HG03469 (cell line): ENCODE data around the gene SH3PXD2A.

Experiments
- ATAC-seq: cut with Tn5 transposase; IDR thresholded peaks from one replicate; pipeline ENCODE4 v1.9.1; 2021; ENCODE audit warnings: mild to moderate bottlenecking, moderate library complexity, moderate number of reproducible peaks; ENCODE audit not compliant: unreplicated experiment

Gene SH3PXD2A

DNA sequence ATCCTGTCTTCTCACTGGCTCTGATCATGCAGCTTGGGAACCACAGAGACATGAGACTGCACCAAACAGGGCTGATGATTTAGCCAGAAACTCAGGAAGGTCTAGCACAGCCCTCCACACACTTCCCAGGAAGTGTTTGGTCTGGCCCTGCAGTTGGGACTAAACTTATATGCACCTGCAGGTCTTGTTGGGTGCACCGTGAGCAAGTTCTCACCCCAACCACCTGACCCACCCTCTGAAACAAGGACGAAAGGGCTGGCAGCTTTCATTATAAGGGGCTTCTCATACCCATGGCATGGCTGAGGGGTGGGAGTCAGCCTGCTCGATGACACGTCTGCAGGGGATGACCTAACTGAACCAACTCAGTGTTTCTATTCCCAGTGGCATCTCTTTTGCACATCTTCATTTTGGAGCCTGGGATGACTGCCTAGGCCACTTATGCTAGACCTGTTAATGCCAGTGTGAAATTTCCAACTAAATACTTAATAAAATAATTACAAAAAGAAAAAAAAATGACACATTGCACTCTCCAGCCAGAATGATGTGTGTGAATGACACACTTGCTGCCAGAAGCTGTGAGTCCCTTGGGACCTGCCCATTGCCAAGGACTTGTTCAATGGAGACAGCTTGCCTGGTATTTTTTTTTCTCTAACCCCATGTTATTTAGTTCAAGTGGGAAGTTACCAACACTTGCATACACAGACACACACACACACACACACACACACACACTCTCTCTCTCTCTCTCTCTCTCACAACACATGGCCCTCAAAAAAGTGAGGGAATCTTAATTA, 259.2 kb downstream of the SH3PXD2A start:
- no peak for ATAC-seq

DNA sequence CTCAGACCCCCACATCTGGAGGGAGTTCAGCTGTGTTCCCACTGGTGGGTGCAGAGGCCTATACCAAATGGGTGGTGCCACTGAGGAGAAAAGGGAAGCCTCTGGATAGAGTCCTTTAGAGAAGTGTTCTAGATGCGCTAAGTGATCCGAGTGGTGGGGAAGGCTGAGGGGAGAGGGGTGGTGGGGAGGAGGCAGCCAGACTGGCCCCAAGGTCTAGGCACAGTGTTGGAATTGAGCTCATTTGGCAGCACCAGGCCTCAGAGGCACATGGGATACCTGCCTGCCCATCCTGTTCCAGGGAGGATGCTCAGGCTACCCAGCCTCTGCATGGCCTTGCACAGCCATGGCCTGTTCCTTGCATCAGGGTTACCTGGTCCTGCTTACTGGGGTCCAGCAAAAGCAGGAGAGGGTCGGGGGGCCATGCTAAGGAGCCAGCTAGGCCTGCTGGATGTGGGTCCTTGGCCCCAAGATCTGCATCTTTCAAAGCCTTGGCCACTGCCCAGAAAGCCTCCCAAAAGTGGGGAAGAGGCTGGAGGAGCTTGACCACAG, 262.3 kb downstream of the SH3PXD2A start:
- no peak for ATAC-seq

DNA sequence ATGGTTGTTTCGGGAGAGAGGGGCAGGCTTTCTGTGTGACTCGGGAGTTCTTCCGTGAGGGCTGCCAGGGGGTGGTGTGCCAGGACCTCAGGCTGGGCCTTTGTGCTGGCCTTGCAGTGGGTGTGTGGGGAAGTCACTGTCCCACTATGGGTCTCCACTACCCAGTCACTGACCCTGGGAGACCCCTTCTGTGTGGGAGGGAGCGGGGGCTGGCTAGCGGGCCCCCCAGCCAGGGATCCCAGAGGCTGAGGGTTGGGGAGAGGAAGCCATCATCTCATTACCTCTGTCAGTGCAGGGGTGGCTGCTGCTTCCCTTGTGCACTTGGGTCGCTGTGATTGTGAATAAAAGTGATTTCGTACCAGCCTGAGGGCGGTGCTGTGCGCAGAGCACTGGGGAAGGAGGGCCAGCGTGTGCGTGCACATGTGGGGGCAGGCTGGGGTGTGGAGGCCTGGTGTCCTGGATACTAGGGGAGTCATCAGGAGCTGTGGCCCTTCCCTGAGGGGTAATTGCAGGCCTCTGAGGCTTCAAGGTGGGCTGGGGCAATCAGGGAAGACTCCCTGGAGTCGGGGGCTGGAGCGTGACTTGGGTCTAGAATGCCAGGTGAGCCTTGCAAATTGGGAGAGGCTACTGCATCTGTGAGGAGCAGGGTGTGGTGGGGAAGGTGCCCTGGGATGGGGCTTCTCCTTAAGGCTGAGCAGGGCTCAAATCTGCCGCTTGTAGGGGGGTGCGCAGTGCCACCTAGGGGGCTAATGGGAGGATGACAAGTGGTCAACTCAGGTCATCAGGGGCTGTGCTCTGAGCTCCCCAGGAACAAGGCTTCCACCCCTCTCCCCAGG, 263.0 kb downstream of the SH3PXD2A start:
- no peak for ATAC-seq

DNA sequence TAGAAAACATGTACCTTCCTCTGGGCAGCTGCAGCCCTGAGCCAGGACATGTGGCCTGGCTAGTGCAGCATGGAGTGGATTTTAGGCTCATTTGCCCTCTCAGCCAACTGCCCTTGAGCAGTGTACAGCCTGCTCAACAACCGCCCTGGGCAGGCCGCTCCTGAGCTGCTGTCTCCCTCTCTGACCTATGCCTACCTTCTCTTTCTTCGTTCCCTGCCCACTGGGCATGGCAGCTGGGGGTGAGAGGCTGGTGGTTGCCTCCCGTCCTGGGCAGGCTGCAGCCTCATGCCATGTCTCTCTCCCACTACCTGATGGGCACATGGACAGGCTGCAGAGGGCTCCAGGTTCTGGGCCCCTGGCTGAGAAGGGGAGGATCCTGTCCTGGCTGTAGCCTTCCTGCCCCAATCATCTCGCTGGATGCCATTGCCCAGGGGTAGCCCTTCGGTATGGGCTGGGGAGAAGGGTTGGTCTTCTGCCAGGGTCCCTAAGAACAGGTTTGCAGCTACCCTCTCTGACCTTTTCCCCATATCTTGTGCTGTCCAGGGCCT, 264.6 kb downstream of the SH3PXD2A start:
- ATAC-seq: no peak

DNA sequence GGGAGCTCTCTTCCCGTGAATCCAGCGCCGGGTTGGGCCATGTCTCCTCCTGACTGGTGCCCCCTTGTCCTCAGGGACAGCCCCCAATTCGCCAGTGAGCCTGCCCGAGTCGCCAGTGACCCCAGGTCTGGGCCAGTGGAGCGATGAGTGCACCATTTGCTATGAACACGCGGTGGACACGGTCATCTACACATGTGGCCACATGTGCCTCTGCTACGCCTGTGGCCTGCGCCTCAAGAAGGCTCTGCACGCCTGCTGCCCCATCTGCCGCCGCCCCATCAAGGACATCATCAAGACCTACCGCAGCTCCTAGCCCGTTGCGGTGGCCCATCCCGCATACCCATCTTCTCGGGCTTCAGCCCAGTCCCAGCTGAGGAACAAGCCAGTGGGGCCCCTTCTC, 265.3 kb downstream of the SH3PXD2A start:
- no peak for ATAC-seq

DNA sequence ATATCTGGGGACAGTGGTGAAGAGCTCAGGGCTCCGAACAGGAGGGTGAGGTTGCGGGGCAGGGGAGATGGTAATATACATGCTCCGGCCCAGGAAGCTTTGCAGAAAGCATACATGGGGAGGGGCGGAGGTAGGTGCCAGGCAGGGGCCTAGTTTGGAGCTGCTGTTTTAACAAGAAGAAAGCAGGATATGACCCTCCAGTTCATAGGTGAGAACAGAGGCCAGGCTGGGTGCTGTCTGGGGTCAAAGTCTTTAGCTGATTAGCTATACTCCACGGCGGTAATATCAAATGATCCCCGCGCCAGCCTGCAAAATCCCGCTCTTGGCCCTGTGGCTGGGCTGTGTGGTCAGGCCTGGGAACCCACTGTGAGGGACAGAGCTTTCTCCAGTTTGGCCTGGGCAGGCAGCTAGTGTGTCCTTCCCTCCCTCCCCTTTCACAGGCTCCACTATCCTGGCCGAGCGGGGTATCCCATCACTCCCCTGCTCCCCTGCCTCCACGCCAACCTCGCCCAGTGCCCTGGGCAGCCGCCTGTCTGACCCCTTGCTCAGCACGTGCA, 266.2 kb downstream of the SH3PXD2A start:
- ATAC-seq: no peak

DNA sequence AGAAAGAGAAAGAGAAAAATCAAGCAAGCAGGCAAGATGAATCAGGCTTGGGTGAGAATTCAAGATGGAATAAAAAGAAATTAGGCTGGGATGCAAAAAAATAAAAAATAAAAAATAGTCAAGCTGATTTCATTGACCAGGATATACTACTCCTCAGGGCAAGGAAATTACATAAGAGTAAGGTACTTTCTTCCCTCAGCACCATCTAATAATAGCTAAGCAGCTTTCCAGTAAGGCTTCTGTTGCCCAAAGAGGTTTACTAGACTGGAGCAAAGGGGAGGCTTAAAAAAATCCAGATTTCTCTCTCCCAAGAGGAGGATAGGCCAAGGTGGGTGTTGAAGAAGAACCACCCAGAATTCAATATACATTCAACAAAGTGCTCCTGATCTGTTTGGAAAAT, 268.3 kb downstream of the SH3PXD2A start:
- no peak for ATAC-seq

DNA sequence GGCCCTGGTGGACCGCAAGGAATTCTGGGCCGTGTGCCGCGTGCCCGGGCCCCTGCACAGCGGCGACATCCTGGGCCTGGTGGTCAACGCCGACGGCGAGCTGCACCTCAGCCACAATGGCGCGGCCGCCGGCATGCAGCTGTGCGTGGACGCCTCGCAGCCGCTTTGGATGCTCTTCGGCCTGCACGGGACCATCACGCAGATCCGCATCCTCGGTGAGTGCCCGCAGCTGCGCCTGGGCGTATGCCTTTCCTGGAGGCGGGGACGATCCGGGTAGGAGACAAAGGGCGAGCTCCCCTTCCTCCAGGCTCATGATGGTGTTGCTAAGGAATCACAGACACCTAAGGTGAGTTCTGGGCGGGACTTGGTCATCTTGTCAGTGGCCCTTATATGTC, 270.4 kb downstream of the SH3PXD2A start:
- no peak for ATAC-seq

DNA sequence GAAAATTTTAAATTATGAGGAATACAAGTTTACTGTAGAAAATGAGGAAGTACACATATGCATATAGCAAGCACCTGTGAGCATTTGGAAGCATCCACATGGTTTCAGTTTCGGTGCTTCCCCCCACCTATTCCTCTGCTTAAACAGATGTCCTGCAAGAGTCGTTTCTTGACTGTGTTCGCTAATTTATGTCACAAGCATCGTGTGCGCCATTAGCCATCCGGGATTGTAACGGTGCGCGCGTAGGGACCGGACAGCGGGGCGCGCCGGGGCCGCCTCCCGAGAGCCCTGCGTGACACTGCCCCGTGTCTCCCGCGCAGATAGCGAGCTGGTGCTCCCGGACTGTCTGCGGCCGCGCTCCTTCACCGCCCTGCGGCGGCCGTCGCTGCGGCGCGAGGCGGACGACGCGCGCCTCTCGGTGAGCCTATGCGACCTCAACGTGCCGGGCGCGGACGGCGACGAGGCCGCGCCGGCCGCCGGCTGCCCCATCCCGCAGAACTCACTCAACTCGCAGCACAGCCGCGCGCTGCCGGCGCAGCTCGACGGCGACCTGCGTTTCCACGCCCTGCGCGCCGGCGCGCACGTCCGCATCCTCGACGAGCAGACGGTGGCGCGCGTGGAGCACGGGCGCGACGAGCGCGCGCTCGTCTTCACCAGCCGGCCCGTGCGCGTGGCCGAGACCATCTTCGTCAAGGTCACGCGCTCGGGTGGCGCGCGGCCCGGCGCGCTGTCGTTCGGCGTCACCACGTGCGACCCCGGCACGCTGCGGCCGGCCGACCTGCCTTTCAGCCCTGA, 271.0 kb downstream of the SH3PXD2A start:
- no peak for ATAC-seq

DNA sequence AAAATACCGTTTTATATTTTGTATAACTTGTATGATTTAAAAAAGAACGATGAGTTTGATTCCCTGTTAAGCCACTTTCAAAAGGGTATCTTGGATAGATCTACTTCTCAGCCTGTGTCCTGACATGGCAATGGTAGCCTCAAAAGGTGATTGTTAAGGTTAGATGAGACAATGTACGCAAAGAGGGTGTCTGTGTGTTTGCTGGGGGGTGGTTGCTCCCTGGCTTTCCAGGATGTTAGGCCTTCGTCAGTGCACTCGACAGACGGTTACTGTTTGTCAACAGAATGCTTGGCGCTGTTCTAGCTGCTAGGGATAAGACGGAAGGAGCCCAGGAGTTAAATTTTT, 271.5 kb downstream of the SH3PXD2A start:
- no peak for ATAC-seq

DNA sequence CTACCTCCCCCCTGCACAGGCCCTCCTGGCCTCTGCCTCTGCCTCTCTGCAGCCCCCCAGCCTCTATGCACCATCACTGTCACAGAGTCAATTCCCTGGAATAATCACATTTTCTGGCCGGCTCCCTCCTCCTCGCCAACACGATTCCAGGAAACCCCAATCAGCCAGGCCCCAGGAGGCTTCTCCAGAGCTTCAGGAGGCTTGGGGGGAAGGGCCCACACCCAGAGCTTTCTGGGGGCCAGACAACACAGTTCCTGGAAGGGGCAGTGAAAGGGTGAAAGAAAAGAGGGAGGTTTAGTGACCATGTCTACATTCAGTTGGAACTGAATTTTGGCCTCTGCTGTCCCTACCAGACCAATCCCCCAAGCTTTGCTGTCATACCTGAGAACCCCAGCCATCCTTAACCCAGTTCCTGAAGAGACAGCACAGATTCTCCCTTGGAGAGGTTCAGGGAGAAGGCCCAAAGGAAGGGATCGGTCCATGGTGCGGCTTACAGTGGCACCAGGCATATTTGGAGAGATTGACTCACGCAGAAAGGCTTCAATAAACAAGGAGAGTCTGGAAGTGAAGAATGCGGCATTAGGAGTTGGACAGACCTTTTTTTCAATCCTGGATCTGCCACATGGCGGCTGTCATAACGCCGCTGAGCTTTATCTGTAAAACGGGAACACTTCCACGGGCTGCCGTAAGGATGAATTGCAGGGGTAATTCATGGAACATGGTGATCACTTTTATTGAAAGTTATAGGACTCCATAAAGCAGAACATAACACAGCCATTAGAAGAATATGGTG, 272.8 kb downstream of the SH3PXD2A start:
- no peak for ATAC-seq

DNA sequence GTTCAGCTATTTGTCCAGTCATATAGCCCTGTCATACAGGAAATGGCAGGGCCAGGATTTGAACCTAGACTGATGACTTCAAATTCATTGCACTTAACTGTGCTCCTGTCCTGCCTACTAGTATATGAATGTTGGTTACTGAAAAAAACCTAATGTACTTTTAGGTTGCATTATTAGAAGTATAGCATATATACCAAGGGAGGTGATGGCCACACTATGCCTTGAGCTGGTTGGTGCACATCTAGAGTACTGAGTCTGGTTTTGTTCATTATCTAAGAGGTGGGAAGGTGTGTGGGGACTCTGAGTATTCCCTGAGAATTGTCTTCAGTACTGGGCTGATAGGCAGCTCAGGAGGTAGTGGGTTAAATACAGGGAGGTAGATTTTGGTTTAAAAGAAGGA, 273.9 kb downstream of the SH3PXD2A start:
- ATAC-seq: no peak

DNA sequence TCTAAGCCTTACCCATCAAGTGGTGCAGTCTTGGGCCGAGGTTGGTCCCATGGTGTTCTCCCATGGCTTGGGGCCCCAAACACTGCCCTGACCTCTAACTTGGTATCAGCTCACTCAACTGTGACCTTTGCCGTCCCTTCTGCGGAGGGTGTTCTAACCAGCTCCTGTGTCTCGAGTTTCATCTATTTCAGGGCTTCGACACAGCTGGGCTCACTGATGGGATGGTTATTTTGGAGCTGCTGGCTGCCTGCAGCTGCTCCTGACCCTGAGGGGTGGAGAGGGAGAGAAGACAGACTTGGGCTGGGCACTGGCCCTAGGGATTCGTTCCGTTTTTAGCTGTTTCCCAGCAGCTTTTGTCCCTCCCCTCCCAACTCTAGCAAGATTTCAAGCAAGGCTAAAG, 274.9 kb downstream of the SH3PXD2A start:
- no peak for ATAC-seq

DNA sequence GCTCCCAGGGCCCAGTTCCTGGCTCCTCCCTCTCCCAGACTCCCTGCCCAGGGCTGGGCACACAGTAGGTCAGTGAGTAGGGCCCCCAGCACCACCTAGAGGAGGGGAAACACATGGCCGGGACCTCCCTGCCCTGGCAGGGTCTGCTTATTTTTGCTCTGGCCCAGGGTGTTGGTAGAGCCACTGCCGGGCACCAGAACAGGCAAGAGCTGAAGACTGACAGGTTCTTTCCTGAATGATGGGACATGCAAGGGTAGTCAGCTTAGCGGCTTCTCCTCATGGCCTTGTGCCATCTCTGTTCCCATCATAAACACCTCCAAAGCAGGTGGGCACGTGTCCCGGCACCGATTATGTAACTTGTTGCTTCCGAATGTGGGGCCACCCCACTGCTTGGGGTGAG, 275.4 kb downstream of the SH3PXD2A start:
- ATAC-seq: no peak

DNA sequence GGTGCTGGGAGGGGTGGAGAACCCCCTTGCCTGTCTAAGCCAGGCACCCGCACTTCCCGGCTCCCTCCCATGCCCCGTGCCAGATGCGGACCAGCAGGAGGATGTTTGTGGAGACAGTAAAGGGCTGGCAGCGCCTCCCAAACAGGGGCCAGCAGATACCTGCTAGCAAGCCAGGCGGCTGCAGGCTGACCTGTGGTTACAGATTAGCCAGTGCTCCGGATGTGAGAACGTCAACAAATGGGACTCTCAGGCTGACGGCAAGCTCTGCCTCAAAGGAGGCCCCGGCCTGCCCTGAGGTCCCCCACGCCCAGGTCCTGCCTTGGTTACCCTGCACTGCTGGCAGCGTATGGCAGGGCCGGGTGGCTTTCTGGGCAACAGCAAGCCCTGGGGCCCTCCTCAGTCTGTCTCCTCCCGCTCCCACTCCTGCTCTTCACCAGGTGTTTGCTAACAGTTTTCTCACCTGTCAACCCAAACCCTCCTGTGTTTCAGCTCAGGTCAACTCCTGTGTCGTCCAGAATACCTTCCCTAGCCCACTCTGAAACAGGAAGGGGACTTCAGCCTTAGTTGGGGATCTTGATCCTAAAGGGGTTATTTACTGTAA, 276.5 kb downstream of the SH3PXD2A start:
- ATAC-seq: no peak

DNA sequence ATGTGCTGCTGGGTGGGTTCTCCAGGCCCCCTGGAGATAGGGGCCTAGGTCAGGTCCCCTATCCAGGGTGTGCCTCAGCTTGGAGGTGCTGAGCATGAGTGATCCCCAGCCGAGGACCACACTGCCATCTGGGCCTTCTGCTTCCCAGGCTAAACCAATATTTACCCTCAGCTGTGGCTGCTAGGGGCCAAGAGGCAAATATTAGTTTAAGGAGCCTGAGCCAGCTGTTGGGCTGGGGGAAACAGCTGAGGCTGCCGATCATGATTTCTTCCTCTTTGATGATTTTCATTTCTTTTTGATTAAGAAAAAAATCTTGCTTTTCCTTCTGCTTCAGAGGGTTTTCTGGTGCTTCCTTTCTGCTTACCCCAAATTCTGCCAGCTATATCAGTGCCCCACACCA, 278.5 kb downstream of the SH3PXD2A start:
- ATAC-seq: no peak

DNA sequence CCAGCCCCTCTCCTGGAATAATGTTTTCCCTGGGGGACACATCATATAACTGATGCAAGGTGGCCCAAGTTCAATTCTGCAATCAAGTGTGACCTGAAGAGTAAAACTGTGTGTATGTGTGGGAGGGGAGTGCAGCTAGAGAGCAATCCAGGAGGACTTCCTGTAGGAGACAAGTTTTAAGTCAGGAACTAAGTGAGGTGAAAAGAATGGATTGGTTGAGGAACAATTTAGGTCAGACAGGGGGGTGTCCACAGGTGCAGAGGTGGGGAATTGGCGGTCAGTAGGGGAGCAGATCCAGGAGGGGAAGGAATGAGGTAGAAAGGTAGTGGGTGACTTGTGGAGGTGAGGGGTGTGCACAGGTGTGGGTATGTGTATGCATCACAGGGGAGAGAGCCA, 279.3 kb downstream of the SH3PXD2A start:
- ATAC-seq: no peak

DNA sequence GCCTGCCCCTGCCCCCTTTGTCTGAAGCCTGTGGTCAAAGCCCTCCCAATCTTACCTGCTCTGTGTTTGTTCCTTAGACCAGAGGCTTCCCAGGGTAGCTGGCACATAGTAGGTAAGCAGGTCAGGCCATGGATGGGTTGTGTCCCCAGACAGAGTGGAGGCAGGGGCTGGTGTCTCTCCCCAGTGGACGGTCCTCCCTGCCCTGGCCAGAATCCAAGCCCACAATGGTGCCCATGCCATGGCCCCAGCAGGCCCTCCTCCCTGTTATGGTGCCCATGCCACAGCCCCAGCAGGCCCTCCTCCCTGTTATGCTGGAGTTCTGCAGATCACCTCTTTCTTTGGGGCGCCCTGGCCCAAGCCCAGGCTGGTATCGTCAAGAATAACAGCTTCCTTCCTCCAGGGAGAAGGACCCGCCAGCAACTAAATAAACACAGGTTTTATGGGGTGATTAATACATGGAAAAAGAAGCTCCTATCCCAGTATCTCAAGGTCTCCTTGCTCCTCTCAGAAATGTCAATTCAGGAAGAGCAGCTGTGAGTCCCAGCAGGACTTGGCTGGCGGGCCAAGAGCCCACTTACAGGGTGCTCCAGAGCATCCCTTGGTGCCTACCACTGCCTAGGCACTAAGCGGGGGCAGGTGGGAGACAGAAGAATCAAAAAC, 279.8 kb downstream of the SH3PXD2A start:
- ATAC-seq: no peak
